ENCODE results near the gene SEM1. TPM values are rescaled to one million over a fixed set of nuclear protein-coding genes. Genes with fewer than 3 reads are reported as not detected.

SEM1 gene
- total and polyA plus RNA-seq, 2 of the 8 experiments (the other 6 are each of a cell fraction or from before 2014, with no cell fraction given), result 20.8 to 75.3 TPM

- TF ChIP-seq E2F6 (IDR thresholded peaks at IDR 0.05) (no peak), RBBP5 (IDR thresholded peaks at IDR 0.05; ENCODE audit: borderline replicate concordance, low read depth, low read length) (no peak)
- CTCF ChIA-PET (ENCODE audit: partially characterized antibody), result interaction anchor here (0.8 kb wide), 1 partner anchor 8 kb away, joined by 3 read pairs; no protein-coding TSS in a partner anchor
- POLR2A ChIA-PET (ENCODE audit: partially characterized antibody), result interaction anchor here (1.1 kb wide), 1 partner anchor 8 kb away, joined by 4 read pairs; no protein-coding TSS in a partner anchor
Observed at GRCh38 chr7:96675548-96675947, 34.1 kb downstream of the SEM1 start.

More at GRCh38 chr7:96675548-96675947, 34.1 kb downstream of the SEM1 start:
- H3K79me2 ChIP-seq (ENCODE audit: control insufficient read depth in 1 of 2, insufficient read depth in 2 of 2, low read length in 2 of 2), result no peaks in the 10 kb centered on the region
- H4K91ac ChIP-seq (replicated peaks; ENCODE audit: insufficient read length, low read length), result no peak overlapping the region
- no peak for FAIRE-seq
- no peaks in the 10 kb centered on the region for H3K27me3 ChIP-seq (replicated peaks in 1 of 4; ENCODE audit: control insufficient read depth in 3 of 4, extremely low read depth in 1 of 4, insufficient read depth in 3 of 4, low read length in 3 of 4)
- H3K23me2 ChIP-seq (ENCODE audit: low read depth, low read length), result no peaks in the 10 kb centered on the region; the same call in 1 of the 2 replicates
- H2AK5ac ChIP-seq (ENCODE audit: low read depth, low read length), result no peak overlapping the region
- no peak overlapping the region for H4K8ac ChIP-seq (ENCODE audit: extremely low read depth, insufficient read depth, low read length)
- no peak overlapping the region for H2AFZ ChIP-seq (ENCODE audit: low read length)
- no peak overlapping the region for H3K4me2 ChIP-seq (ENCODE audit: insufficient read depth in 1 of 2, low read depth in 2 of 2, low read length in 2 of 2)
- H2BK12ac ChIP-seq (ENCODE audit: low read depth, low read length), result no peak overlapping the region
- no peak overlapping the region for H2BK120ac ChIP-seq (replicated peaks; ENCODE audit: low read depth, low read length)
- DNase-seq (ENCODE audit: low read depth in 1 of 2, low spot score in 2 of 2), result no peak
- peaks cover 0 to 2% of the 10 kb centered on the region in 2 experiments for H4K20me1 ChIP-seq (replicated peaks in 1 of 2; ENCODE audit: control insufficient read depth in 1 of 2, insufficient read depth in 2 of 2, low read length in 2 of 2)
- no peak overlapping the region for H3K4me3 ChIP-seq (ENCODE audit: extremely low read depth in 1 of 4, insufficient read depth in 2 of 4, low read depth in 3 of 4, low read length in 4 of 4)
- H3K79me1 ChIP-seq (ENCODE audit: low read depth, low read length), result no peaks in the 10 kb centered on the region
- no peak overlapping the region for H3K14ac ChIP-seq (ENCODE audit: insufficient read length)
- no peak overlapping the region for H3K18ac ChIP-seq (ENCODE audit: extremely low read depth, low read length)
- no peak overlapping the region for H3K56ac ChIP-seq (replicated peaks; ENCODE audit: insufficient read length, low read depth, low read length)
- no peak overlapping the region for H3K4ac ChIP-seq (replicated peaks; ENCODE audit: insufficient read length, low read depth, low read length)
- H3K4me1 ChIP-seq (replicated peaks in 1 of 4; ENCODE audit: control insufficient read depth in 3 of 4, insufficient read depth in 4 of 4, low read length in 3 of 4), result no peaks in the 10 kb centered on the region
- no peaks in the 10 kb centered on the region for H3K36me3 ChIP-seq (ENCODE audit: control insufficient read depth in 2 of 4, insufficient read depth in 4 of 4, low read length in 3 of 4)
- no peak overlapping the region for H3K23ac ChIP-seq (ENCODE audit: insufficient read length)
- H3K27ac ChIP-seq (ENCODE audit: low read depth, low read length), result no peak overlapping the region
- 88% methylated on average over 1 of the region's 1 CpG; no CpG with 5 or more reads in 1 of the 2 experiments for WGBS, 2 experiments (ENCODE audit: extremely low coverage in 1 of 2, insufficient coverage in 1 of 2, insufficient read length in 1 of 2, insufficient replicate concordance in 2 of 2, low coverage in 1 of 2, low lambda C conversion rate in 2 of 2, missing lambda C conversion rate in 1 of 2)
- no peaks in the 10 kb centered on the region for H3K9me3 ChIP-seq (ENCODE audit: insufficient read depth in 2 of 2, low read depth in 1 of 2, low read length in 1 of 2)
- no peak overlapping the region for H2BK15ac ChIP-seq (ENCODE audit: low read length)
- no peak overlapping the region for H3K9ac ChIP-seq (replicated peaks in 1 of 4; ENCODE audit: extremely low read depth in 1 of 4, low read depth in 3 of 4, low read length in 3 of 4)
- no peak overlapping the region for H4K5ac ChIP-seq (ENCODE audit: insufficient read length, low read depth, low read length)
- no peak overlapping the region for H2BK5ac ChIP-seq (ENCODE audit: low read depth, low read length)
- no peak overlapping the region for H2BK20ac ChIP-seq (ENCODE audit: low read length)
